CD14-positive monocyte (primary cell): ENCODE results near the gene CRISPLD2. TPM values are rescaled to one million over a fixed set of nuclear protein-coding genes. Genes with fewer than 3 reads are reported as not detected.

ENCODE experiments used
- DNase-seq, 3 donors: peaks; one replicate each; pipeline ENCODE4 v3.0.0-alpha.2; 2011 to 2022
- H2AFZ ChIP-seq: 2 replicates; pipeline ENCODE4 v1.6.0; 2012; ENCODE audit warnings: mild to moderate bottlenecking, low read depth, low read length, inconsistent platforms; ENCODE audit not compliant: insufficient read depth, poor library complexity, severe bottlenecking
- H3K27ac ChIP-seq, 2 donors: 1 replicate in 1 of 2; 2 replicates in 1 of 2; pipeline ENCODE4 v1.5.1; 2012 to 2013; ENCODE audit warnings: low read length in 2 of 2, control low read depth in 1 of 2, inconsistent platforms in 1 of 2, low read depth in 1 of 2, mild to moderate bottlenecking in 1 of 2
- H3K27me3 ChIP-seq, 2 donors: one replicate each; pipeline versions ENCODE4 v1.6.0 to v1.6.1; 2011 to 2013; ENCODE audit warnings: low read length in 2 of 2; ENCODE audit not compliant: control insufficient read depth in 2 of 2, insufficient read depth in 2 of 2
- H3K36me3 ChIP-seq, 2 donors: replicated peaks in 1 of 2; 1 replicate in 1 of 2; 2 replicates in 1 of 2; pipeline versions ENCODE4 v1.5.1 to v1.6.1; 2012 to 2013; ENCODE audit warnings: low read length in 2 of 2, control low read depth in 1 of 2, inconsistent platforms in 1 of 2, mild to moderate bottlenecking in 1 of 2; ENCODE audit not compliant: insufficient read depth in 2 of 2, control insufficient read depth in 1 of 2
- H3K4me1 ChIP-seq, 2 donors: 1 replicate in 1 of 2; 2 replicates in 1 of 2; pipeline versions ENCODE4 v1.5.1 to v1.6.1; 2012 to 2013; ENCODE audit warnings: low read length in 2 of 2, control low read depth in 1 of 2, inconsistent platforms in 1 of 2, mild to moderate bottlenecking in 1 of 2, moderate library complexity in 1 of 2; ENCODE audit not compliant: insufficient read depth in 2 of 2, control insufficient read depth in 1 of 2
- H3K4me2 ChIP-seq: replicated peaks from 2 replicates; pipeline ENCODE3; 2012; ENCODE audit warnings: low read length, moderate library complexity, mild to moderate bottlenecking; ENCODE audit not compliant: poor library complexity, severe bottlenecking; ENCODE audit errors: extremely low read depth
- H3K4me3 ChIP-seq, 3 experiments: fragments of 200-600 bp in 1 of 3; sonication (generic) in 1 of 3; replicated peaks in 1 of 3; 1 replicate in 2 of 3; 2 replicates in 1 of 3; pipeline ENCODE4 v1.5.1; 2011 to 2013; ENCODE audit warnings: low read length in 3 of 3, mild to moderate bottlenecking in 3 of 3, control low read depth in 2 of 3, low read depth in 2 of 3, inconsistent platforms in 1 of 3, moderate library complexity in 1 of 3
- H3K79me2 ChIP-seq: 2 replicates; pipeline ENCODE4 v1.6.0; 2012; ENCODE audit warnings: mild to moderate bottlenecking, control low read depth, inconsistent platforms, low read length, moderate library complexity; ENCODE audit not compliant: insufficient read depth
- H3K9ac ChIP-seq: 2 replicates; pipeline ENCODE4 v1.6.0; 2017; ENCODE audit warnings: low read length, mild to moderate bottlenecking; ENCODE audit not compliant: insufficient read depth, poor library complexity, severe bottlenecking
- H3K9me3 ChIP-seq, 2 donors: replicated peaks in 1 of 2; 1 replicate in 1 of 2; 2 replicates in 1 of 2; pipeline versions ENCODE4 v1.5.1 to v1.6.1; 2012 to 2013; ENCODE audit warnings: low read length in 2 of 2, control low read depth in 1 of 2; ENCODE audit not compliant: control insufficient read depth in 1 of 2, insufficient read depth in 1 of 2
- H4K20me1 ChIP-seq: 2 replicates; pipeline ENCODE4 v1.6.0; 2012; ENCODE audit warnings: mild to moderate bottlenecking, low read length, control low read depth, moderate library complexity; ENCODE audit not compliant: insufficient read depth
- H3K27ac Mint-ChIP-seq, 7 donors: one replicate each; pipeline ENCODE4 v1.8.0; 2020; ENCODE audit warnings: mild to moderate bottlenecking in 7 of 7, mixed read lengths in 7 of 7, moderate library complexity in 6 of 7, inconsistent platforms in 2 of 7
- H3K27me3 Mint-ChIP-seq, 3 donors: one replicate each; pipeline ENCODE4 v1.8.0; 2021 to 2022; ENCODE audit warnings: low read depth in 3 of 3, mild to moderate bottlenecking in 3 of 3, mixed read lengths in 3 of 3, moderate library complexity in 3 of 3, inconsistent platforms in 1 of 3
- H3K36me3 Mint-ChIP-seq, 2 donors: one replicate each; pipeline ENCODE4 v1.8.0; 2020; ENCODE audit warnings: mixed read lengths in 2 of 2, inconsistent platforms in 1 of 2, mild to moderate bottlenecking in 1 of 2
- H3K4me1 Mint-ChIP-seq: one replicate; pipeline ENCODE4 v1.8.0; 2020; ENCODE audit warnings: mild to moderate bottlenecking, mixed read lengths
- H3K4me3 Mint-ChIP-seq, 2 donors: one replicate each; pipeline ENCODE4 v1.8.0; 2020; ENCODE audit warnings: mild to moderate bottlenecking in 2 of 2, mixed read lengths in 2 of 2, moderate library complexity in 1 of 2
- H3K9me3 Mint-ChIP-seq, 7 donors: one replicate each; pipeline ENCODE4 v1.8.0; 2020 to 2022; ENCODE audit warnings: mixed read lengths in 7 of 7, mild to moderate bottlenecking in 6 of 7, moderate library complexity in 6 of 7, inconsistent platforms in 2 of 7
- CTCF ChIP-seq: fragments of 200-600 bp; IDR thresholded peaks from one replicate; pipeline ENCODE4 v1.8.0; 2022; ENCODE audit warnings: antibody characterized with exemption, mild to moderate bottlenecking
- WGBS: methylation state at CpG from one replicate; pipeline ENCODE4 v1.1.5; 2013; ENCODE audit warnings: missing lambda C conversion rate; ENCODE audit not compliant: insufficient coverage; 5-methylcytosine and 5-hydroxymethylcytosine counted together
- intact Hi-C, 2 donors: fragments of 100-400 bp; cut with micrococcal nuclease; formaldehyde crosslinking; loops; one replicate each; pipeline versions ENCODE4 v1.15.0 to v1.15.1; 2023
- polyA plus RNA-seq, 3 donors: library from polyadenylated mRNA; depleted of rRNA in 1 of 3; unstranded in 2 of 3; stranded (reverse) in 1 of 3; fragments of 300-500 nt in 2 of 3; fragments of >200 nt in 1 of 3; fragmentation: Illumina TruSeq in 2 of 3; gene quantifications; 1 replicate in 2 of 3; 2 replicates in 1 of 3; pipeline ENCODE4 v1.2.3, GENCODE V29; 2012 to 2021

CRISPLD2 gene
- polyA plus RNA-seq, 3 donors = 40.7 to 90.4 (median 69.0) TPM

- Histone ChIP-seq H3K27ac (no peak overlapping the region), H3K36me3 (peaks cover 29 to 94% of the 10 kb centered on the region in 2 donors), H3K79me2 (peaks cover 5% of the 10 kb centered on the region), H3K4me1 (peaks cover 3 to 7% of the 10 kb centered on the region in 2 donors), H2AFZ (no peak overlapping the region), H4K20me1 (peaks cover 86% of the 10 kb centered on the region), H3K27me3 (peaks cover 0 to 25% of the 10 kb centered on the region in 2 donors), H3K9me3 (no peaks in the 10 kb centered on the region), H3K4me2 (no peak overlapping the region), H3K9ac (no peak overlapping the region), H3K4me3 (no peak overlapping the region)
- Mint-ChIP-seq H3K27me3 (peaks cover 41 to 60% (median 53%) of the 10 kb centered on the region in 3 donors), H3K36me3 (peaks cover 85 to 98% of the 10 kb centered on the region in 2 donors), H3K27ac (peak overlapping the region in 1 of 7 donors; percentile 65), H3K9me3 (peaks cover 0 to 14% (median 6%) of the 10 kb centered on the region in 7 donors), H3K4me3 (peak overlapping the region in 1 of 2 donors; percentile 53), H3K4me1 (peaks cover 12% of the 10 kb centered on the region)
- DNase-seq = no peak
- 85% methylated on average over 17 of the region's 19 CpGs for WGBS
- intact Hi-C loops = no loop called here
- TF ChIP-seq CTCF = no peak
Measured at GRCh38 chr16:84838383-84838948, 18.7 kb downstream of the CRISPLD2 start.

GRCh38 chr16:84839054-84839453, 19.3 kb downstream of the CRISPLD2 start:
- Mint-ChIP-seq H3K36me3 (peaks cover 85 to 95% of the 10 kb centered on the region in 2 donors), H3K4me3 (peak overlapping the region in 1 of 2 donors; percentile 53), H3K4me1 (peaks cover 18% of the 10 kb centered on the region), H3K9me3 (peaks cover 0 to 14% (median 6%) of the 10 kb centered on the region in 7 donors), H3K27me3 (peaks cover 41 to 60% (median 52%) of the 10 kb centered on the region in 3 donors), H3K27ac (peak overlapping the region in 1 of 7 donors; percentile 65)
- peaks cover 86% of the 10 kb centered on the region for H4K20me1 ChIP-seq
- no peaks in the 10 kb centered on the region for H3K9me3 ChIP-seq
- H2AFZ ChIP-seq = no peak overlapping the region
- no peak overlapping the region for H3K27ac ChIP-seq
- peaks cover 29 to 94% of the 10 kb centered on the region in 2 donors for H3K36me3 ChIP-seq
- intact Hi-C loops = no loop called here
- H3K4me3 ChIP-seq = no peak overlapping the region
- TF ChIP-seq CTCF = no peak
- 85% methylated on average over 5 of the region's 7 CpGs for WGBS
- peaks cover 0 to 25% of the 10 kb centered on the region in 2 donors for H3K27me3 ChIP-seq
- DNase-seq = no peak
- H3K79me2 ChIP-seq = peaks cover 5% of the 10 kb centered on the region
- H3K4me2 ChIP-seq = no peak overlapping the region
- no peak overlapping the region for H3K9ac ChIP-seq
- peaks cover 7 to 13% of the 10 kb centered on the region in 2 donors for H3K4me1 ChIP-seq
